GM18505 (cell line): ENCODE results near the gene PAK2.
"Not testable (repeated sequence)": the region's sequence is repeated elsewhere in the genome, so short reads cannot be mapped to it uniquely, and the experiment has no call there.

Source experiments
- ATAC-seq: cut with Tn5 transposase; IDR thresholded peaks from one replicate; pipeline ENCODE4 v1.9.1; 2021; ENCODE audit not compliant: unreplicated experiment
- POLR2A ChIP-seq: IDR thresholded peaks from 4 replicates; pipeline ENCODE4 v1.6.1; 2011; ENCODE audit warnings: borderline replicate concordance; ENCODE audit not compliant: insufficient read depth, insufficient read length; ENCODE audit errors: extremely low read depth

The PAK2 gene

DNA sequence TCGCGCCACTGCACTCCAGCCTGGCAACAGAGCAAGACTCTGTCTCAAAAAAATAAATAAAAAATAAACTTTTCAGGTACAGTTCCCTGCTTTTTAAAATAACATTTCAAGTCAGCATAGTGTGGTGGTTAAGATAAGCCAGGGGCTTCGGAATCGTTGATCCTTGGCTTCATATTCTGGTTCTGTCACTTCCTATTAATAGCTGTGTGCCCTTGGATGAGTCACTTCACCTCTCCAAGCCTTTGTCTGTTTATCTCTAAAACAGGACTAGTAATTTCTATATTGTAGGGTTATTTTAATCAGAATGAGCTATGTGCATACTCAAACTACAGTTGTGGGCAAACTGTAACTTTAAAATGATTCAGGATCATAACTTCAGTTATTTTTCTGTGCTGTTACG is 74.2 kb downstream of the PAK2 start:
- TF ChIP-seq POLR2A: no peak
- ATAC-seq: no peak

DNA sequence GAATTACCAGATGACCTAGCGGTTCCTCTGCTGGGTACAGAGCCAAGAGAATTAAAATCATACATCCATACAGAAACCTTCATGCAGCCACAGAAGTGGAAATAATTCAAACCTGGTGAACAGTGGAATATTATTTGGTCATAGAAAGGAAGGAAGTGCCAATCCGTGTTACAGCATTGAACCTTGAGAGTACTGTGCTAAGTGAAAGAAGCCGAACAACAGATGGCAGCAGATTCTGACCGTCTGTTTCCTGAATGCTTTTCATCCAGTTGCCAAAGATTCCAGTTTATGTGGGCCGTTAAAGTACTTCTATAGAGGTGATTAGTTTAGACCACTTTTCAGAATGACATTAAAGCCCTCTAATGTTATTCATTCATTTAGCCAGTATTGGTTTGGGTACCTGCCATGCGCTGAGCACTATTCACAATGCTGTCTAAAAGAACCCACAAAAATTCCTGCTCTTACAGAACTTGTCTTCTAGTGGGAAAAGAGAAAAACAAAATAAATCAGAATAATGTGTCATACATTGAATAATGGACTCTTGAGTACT is 82.2 kb downstream of the PAK2 start:
- TF ChIP-seq POLR2A: no peak
- no peak for ATAC-seq

- ATAC-seq: not testable (repeated sequence)
These were observed 90.0 kb downstream of the PAK2 start for GRCh38 chr3:196829651-196830050.

- ATAC-seq: no peak
- TF ChIP-seq POLR2A: no peak
These were observed 95.4 kb downstream of the PAK2 start for GRCh38 chr3:196835086-196835485.

GRCh38 chr3:196836626-196837025 is 97.0 kb downstream of the PAK2 start:
- not testable (repeated sequence) for ATAC-seq

DNA sequence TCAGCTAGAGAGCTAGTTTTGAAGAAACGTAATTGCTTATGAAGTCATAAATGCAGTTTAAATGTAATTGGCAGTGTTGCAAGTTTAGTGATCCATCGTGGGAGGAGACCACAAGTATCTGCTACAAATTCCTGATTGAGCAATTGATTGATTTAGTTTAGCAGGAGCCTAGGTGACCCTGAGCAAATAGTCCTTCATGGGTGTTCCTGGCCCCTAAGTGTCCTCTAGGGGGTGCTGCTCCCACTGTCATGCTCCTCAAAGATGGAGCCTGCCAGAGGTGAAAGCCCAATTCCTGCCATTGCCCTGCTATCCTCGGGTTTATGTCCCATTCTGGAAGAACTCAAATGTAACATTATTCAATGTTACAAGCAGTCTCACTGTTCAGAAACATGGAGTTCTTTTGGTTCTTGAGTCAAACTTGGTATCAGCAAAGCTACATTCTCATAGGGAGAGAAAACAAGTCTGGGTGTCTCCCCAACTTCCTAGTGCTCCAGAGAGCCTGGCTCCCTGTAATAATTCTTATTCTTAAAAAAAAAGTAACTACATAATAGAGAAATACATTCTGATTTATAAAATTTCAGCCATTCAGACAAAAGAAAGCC is 98.3 kb downstream of the PAK2 start:
- no peak for ATAC-seq
- no peak for TF ChIP-seq POLR2A

DNA sequence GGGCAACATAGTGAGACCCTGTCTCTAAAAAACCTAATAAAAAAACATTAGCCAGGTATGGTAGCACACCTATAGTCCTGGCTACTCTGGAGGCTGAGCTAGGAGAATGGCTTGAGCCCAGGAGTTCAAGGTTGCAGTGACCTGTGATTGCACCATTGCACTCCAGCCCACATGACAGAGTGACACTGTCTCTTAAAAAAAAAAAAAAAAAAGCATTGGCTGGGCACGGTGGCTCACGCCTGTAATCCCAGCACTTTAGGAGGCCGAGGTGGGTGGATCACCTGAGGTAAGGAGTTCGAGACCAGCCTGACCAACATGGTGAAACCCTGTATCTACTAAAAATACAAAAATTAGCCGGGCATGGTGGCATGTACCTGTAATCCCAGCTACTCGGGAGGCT is 99.7 kb downstream of the PAK2 start:
- not testable (repeated sequence) for ATAC-seq

DNA sequence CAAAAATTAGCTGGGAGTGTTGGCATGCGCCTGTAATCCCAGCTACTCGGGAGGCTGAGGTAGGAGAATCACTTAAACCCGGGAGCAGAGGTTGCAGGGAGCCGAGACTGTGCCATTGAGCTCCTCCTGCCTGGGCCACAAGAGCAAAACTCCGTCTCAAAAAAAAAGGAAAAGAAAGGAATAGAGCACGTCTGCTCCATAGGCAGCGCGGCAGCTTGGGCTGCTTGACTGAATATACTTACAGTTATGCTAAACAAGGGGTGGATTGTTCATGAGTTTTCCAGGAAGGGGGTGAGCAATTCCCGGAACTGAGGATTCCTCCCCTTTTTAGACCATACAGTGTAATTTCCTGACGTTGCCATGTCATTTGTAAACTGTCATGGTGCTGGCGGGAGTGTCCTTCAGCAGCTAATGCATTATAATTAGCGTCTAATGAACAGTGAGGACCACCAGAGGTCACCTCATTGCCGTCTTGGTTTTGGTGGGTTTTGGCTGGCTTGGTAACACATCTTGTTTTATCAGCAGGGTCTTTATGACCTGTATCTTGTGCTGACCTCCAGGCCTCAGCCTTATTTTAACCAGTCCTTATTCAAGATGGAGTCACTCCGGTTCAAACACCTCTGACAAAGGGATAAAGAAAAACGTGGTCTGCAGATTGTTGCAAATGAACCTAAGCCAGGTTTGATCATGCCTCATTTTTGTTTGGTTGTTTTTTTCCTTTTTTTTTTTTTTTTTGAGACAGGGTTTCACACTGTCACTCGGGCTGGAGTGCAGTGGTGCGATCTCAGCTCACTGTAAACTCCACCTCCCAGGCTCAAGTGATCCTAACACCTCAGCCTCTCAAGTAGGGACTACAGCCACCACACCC is 103.1 kb downstream of the PAK2 start:
- ATAC-seq: no peak
- TF ChIP-seq POLR2A: no peak

DNA sequence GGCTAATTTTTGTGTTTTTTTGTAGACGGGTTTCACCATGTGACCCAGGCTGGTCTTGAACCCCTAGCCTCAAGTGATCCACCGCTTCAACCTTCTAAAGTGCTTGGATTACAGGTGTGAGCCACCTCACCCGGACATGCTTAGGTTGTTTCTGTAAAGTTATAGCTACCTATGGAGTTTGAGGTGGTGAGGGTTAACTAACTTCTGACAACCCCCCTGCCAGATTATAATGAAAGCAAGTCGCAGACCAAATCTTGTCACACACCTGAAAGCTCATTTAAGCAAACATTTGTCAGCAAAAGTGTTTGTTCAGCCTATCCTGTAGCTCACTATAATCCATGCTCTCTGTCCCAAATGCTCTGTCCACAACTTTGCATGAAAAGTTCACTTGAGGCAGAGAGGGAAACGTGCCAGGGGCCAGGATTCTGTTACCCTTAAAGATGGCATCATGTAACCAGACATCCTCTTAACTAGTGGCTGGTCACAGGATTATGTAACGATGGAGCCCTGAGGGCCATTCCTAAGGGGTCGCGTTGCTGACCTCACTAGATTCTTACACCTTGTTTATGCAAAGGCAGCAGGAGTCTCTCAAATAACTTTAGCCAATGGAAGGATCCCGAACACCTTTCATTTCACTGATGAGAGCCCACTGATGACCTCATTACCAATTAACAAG is 103.9 kb downstream of the PAK2 start:
- no peak for TF ChIP-seq POLR2A
- ATAC-seq: no peak

DNA sequence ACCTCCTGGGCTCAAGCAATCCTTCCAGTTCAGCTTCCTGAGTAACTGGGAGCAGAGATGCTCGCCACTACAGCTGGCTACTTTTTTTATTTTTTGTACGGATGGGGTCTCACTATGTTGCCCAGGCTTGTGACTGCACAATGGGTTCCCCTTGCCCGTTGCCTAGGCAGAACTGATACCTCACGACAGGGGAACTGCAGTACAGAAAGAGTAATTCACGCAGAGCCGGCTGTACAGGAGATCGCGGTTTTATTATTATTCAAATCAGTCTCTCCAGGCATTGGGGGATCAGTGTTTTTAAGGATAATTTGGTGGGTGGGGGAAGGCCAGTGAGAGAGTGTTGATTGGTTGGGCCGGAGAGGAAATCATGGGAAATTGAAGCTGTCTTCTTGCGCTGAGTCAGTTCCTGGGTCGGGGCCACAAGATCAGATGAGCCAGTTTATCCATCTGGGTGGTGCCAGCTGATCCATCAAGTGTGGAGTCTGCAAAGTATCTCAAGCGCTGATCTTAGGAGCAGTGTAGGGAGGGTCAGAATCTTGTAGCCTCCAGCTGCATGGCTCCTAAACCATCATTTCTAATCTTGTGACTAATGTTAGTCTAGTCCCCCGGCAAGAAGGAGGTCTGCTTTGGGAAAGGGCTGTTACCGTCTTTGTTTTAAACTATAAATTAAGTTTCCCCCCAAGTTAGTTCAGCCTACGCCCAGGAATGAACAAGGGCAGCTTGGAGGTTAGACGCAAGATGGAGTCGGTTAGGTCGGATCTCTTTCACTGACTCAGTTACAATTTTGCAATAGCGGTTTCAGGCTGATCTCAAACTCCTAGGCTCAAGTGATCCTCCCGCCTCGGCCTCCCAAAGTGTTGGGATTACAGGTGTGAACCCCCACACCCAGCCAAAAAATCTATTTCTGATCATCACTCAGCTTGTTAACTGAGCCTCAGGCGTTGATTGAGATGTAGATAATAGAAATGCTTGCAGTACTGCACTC is 104.9 kb downstream of the PAK2 start:
- not testable (repeated sequence) for ATAC-seq

DNA sequence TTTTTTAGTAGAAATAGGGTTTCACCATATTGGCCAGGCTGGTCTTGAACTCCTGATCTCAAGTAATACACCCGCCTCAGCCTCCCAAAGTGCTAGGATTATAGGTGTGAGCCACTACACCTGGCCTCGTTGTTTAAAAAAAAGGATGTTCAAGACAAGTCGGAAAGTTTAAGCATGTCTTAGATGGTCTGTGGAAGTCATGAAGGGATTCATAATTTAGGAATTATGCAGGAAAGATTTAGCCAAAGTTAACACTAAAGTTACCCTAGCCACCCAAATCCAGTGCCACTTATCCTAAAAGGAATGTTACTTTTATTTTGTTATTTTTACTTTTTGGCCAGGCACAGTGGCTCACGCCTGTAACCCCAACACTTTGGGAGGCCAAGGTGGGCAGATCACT is 108.7 kb downstream of the PAK2 start:
- not testable (repeated sequence) for ATAC-seq

- TF ChIP-seq POLR2A: no peak
- ATAC-seq: no peak
These were observed 109.6 kb downstream of the PAK2 start for GRCh38 chr3:196849180-196849741.

- not testable (repeated sequence) for ATAC-seq
These were observed 123.3 kb downstream of the PAK2 start for GRCh38 chr3:196863000-196863399.
